ENCODE measurements around the gene GCK.
"Not testable (repeated sequence)": the region's sequence is repeated elsewhere in the genome, so short reads cannot be mapped to it uniquely, and the experiment has no call there.

The GCK gene

GRCh38 chr7:44139311-44140010 is 49.8 kb downstream of the GCK start:
- DNase-seq: no peak

GRCh38 chr7:44138698-44139097 is 50.5 kb downstream of the GCK start:
- no peak for DNase-seq

DNA sequence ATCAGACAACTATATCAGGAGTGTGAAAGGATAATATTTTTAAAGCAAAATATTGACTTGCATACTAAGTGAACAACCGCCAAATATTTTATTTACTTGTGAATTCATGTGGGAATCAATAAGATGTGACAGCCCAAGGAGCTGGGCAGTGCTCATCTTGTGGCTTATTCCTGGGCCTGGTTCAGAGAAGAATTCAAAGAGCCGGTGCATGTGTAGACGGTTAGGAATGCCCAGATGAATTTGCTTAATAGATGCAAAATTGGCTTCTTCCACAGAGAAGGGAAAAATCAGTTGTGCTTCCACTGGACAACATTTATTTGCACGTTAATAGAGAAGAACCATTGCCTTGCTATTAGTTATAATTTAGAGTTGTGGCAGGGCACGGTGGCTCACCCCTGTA is 52.5 kb downstream of the GCK start:
- DNase-seq: no peak

GRCh38 chr7:44134943-44135628 is 54.2 kb downstream of the GCK start:
- no peak for DNase-seq

- no peak for DNase-seq
These were observed 55.9 kb downstream of the GCK start for GRCh38 chr7:44133295-44133694.

DNA sequence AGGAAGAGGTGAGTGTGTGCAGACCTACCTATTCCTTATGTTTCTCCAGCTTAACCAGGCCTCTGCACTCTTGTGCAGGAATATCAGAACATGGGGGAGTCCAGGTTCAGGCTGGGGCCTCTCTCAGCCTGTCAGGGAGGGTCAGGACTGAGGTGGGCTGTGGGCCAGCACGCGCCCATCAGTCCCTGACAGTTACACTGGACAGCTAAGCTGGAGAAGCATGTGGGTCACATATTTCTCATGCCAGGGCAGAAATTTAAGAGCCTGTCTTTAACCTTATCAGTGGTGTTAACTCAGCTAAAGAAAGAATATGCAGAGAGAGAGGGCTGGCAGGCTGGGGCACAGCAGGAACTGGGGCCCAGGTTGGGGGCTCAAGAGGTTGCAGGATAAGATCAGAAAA is 57.2 kb downstream of the GCK start:
- DNase-seq: no peak

DNA sequence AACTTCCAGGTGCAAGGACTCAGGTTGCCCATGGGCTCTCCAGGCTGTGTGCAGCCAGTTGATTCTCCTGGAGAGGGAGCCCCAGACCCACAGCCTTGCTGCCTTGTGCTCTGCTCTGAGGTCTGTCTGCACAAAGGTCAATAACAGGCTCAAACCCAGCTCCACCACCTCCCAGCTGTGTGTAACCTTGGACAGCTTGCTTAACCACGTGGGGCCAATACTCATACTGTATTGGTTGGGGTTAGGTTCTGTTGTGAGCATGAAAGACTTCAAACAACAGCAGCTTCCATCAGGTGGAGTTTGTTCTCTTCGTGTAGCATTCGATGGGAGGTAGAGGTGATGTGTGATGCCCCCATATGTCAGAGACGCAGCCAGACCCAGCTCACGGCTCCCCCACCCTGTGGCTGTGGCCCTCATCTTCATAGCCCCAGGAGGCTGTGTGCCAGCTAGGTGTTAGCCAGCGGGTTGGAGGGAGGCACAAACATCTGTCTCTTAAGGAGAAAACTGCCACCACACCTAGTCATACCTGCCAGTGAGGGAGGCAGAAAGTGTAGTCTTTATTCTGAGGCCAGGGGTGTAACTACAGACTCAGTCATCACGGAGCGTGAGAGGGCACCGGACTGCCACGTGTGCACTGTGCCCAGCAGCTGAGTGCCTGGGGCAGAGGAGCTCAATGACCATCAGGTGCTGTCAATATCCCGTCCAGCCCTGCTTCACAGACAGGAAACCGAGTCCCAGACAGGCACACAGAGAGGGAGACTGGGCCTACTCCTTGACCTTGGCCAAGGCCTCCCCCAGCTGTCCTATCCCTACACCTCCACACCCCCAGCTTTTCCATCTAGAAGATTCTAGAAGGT is 57.8 kb downstream of the GCK start:
- peak; percentile 85 for DNase-seq

GRCh38 chr7:44128721-44129582 is 60.3 kb downstream of the GCK start:
- no peak for DNase-seq

DNA sequence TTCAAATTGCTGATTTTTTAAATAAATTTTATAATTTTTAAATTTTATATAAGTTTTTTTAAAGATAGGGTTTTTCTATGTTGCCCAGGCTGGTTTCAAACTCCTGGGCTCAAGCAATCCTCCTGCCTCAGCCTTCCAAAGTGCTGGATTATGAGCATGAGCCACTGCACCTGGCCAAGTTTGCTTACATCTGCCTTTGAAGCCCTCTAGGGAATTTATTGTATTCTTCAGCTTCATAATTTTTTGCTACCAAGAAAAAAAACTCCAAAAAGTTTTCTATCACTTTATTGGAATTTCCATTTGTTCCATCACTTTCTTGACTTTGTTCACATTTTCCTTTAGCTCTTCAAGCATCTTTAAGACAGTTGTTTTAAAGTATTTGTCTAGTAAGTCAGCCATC is 62.1 kb downstream of the GCK start:
- no peak for DNase-seq

- not testable (repeated sequence) for DNase-seq
These were observed 62.7 kb downstream of the GCK start for GRCh38 chr7:44126574-44126973.

GRCh38 chr7:44124822-44125202 is 64.4 kb downstream of the GCK start:
- no peak for DNase-seq

DNA sequence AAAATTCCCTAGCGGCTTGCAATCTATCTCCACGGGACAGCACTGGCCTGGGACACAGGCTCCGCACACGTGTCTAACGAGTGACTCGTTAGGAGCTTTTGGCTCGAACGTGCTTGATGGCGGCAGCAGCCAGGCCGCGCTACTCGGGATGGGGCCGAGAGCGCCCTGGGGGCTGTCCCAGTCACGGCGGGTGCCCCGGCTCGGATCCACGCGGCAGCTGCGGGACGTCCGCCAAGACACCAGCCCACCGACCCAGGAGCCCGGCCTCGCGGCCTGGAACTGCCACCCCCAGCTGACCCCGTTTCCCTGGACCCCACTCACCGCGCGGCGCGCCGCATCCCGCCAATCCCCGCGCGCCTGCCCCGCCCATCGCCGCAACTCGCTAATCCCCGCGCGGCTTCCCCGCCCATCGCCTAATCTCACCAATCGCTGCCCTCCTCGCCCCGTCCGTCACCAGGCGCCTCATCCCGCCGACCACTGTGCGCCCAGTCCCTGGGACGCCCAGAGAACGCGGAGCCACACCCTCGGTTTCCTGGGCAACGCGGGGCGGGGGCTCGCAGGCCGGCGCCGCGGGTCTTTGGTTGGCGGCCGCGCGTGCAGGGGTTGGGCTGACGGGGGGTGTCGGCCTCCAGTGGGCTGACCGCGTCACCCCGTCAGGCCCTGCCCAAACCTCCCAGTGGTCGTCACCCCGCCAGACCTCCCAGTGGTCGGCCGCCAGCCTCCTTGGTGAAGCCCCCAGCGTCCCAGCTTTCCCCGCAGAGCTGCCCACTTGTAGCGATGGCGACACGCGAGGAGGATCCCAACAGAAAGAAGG is 65.8 kb downstream of the GCK start, which contains the start of gene POLD2:
Gene POLD2, minus strand, starts transcription at position 359 of the 814 bp plus-strand sequence. CDS start 1,495 bp downstream, outside the sequence.
- DNase-seq: peak; percentile 99

- DNase-seq: no peak
These were observed 66.7 kb downstream of the GCK start for GRCh38 chr7:44122529-44122928.

DNA sequence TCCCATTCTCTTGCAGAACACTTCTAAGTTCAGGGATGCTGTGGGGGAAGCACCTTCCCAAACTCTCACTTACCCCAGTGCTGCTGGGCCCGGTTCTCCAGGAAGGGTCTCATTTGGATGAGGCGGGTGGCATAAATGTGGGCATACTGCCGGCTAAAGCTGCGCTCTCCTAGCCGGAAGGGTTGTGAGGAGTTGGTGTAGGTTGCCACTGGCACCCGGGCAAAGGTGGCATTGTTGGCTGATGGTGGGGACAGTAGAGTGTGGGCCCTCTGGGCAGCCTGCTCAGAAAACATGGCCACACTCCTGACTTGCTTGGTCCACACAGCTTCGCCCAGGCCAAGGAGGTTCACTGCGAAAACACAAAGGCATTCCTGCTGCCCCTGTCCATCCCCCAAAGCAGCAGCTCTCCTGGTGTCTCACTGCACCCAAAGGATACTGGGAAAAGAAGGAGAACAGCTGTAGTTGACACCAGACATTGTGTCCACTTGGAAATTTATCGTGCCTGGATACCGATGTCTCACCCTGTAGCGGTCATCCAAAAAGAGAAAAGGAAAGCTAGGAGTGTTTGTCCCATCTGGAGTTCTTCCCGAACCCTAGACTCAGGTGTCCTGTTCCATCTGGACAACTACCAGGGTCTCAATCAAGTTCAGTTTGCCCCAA is 67.3 kb downstream of the GCK start:
- no peak for DNase-seq

DNA sequence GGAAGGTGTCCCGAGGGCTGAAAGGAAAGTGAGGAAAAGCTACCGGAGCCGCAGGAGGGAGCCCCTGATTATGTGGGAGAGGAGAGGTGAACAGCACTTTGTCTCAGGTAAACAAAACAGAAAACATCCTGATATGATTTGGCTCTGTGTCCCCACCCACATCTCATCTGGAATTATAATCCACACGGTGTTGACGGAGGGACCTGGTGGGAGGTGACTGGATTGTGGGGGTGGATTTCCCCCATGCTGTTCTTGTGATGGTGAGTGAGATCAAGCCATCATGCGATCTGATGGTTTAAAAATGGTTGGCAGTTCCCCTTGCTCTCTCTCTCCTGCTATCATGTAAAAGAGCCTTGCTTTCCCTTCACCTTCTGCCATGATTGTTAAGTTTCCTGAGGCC is 68.8 kb downstream of the GCK start:
- DNase-seq: no peak

- no peak for DNase-seq
These were observed 69.3 kb downstream of the GCK start for GRCh38 chr7:44119829-44120380.

GRCh38 chr7:44117801-44118429 is 71.3 kb downstream of the GCK start:
- no peak for DNase-seq

- DNase-seq: no peak
These were observed 72.2 kb downstream of the GCK start for GRCh38 chr7:44116789-44117666.

- no peak for DNase-seq
These were observed 73.0 kb downstream of the GCK start for GRCh38 chr7:44116087-44116788.

Data from DMS53 (cell line).